ENCODE data around the gene SPAG17. TPM values are rescaled to one million over a fixed set of nuclear protein-coding genes. Genes with fewer than 3 reads are reported as not detected.
A peak's percentile ranks its signal among the peaks of the same experiment; 100 is the strongest.

The SPAG17 gene
- total and polyA plus RNA-seq, 2 donors (not counting 1 experiment from before 2014, with no cell fraction given), result 0.01 to 0.33 TPM

DNA sequence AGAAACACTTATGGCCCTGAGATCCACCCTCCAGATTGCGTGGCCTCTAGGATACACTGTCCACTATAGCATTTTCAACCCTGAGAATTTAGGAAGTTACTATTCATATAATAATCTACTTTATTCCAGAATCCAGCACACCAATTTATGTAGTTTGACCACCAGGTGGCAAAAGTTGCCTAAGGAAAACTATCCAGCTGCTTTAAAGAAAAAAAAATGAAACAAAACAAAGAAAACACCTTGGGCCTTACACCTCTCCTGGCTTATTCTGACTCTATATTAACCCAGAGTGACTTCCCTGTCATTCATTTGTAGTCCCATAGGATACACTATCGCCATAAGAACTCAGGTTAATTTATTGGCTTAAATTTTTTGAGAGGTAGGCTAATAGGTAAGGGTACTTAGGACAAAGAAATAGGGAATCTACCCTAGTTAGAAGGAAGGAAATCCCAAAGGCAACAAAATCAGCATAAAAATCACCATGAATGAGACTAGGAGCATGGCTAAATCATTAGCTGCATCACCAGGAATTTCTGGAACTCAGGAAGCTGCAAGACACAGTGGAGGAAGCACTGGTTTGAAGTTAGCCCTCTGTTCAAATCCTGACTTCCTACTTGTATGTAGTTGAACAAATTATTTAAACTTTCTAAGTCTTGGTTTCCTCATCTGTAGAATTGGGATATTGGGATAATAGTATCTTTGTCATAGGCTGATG is 107.5 kb downstream of the SPAG17 start:
- no peak overlapping the region for H2AFZ ChIP-seq (ENCODE audit: low read length)
- no peak for TF ChIP-seq EZH2 (IDR thresholded peaks at IDR 0.05; ENCODE audit: low read length, missing control alignments)
- TF ChIP-seq, protein P1, sequence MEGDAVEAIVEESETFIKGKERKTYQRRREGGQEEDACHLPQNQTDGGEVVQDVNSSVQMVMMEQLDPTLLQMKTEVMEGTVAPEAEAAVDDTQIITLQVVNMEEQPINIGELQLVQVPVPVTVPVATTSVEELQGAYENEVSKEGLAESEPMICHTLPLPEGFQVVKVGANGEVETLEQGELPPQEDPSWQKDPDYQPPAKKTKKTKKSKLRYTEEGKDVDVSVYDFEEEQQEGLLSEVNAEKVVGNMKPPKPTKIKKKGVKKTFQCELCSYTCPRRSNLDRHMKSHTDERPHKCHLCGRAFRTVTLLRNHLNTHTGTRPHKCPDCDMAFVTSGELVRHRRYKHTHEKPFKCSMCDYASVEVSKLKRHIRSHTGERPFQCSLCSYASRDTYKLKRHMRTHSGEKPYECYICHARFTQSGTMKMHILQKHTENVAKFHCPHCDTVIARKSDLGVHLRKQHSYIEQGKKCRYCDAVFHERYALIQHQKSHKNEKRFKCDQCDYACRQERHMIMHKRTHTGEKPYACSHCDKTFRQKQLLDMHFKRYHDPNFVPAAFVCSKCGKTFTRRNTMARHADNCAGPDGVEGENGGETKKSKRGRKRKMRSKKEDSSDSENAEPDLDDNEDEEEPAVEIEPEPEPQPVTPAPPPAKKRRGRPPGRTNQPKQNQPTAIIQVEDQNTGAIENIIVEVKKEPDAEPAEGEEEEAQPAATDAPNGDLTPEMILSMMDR (conservative IDR thresholded peaks at IDR 0.05 in 1 of 2, IDR thresholded peaks at IDR 0.05 in 1 of 2; ENCODE audit: low read depth in 1 of 2, low read length in 2 of 2), result peak; percentile 59 to 60
- H3K9me3 ChIP-seq (ENCODE audit: control insufficient read depth, insufficient read depth, low read depth, low read length), result no peaks in the 10 kb centered on the region
- H4K20me1 ChIP-seq (ENCODE audit: control insufficient read depth, extremely low read depth, insufficient read depth, low read length), result no peaks in the 10 kb centered on the region
- H3K36me3 ChIP-seq (ENCODE audit: control insufficient read depth, insufficient read depth, low read length), result no peaks in the 10 kb centered on the region
- no peak overlapping the region for H3K9ac ChIP-seq (ENCODE audit: insufficient read depth, low read length)
- no peak overlapping the region for H3K27ac ChIP-seq (ENCODE audit: insufficient read depth, low read length)
- no peaks in the 10 kb centered on the region for H3K4me1 ChIP-seq (ENCODE audit: control insufficient read depth, extremely low read depth, insufficient read depth, low read length)
- H3K4me3 ChIP-seq (replicated peaks in 1 of 4; ENCODE audit: control extremely low read depth in 1 of 4, insufficient read depth in 1 of 4, low read depth in 3 of 4, low read length in 4 of 4), result no peak overlapping the region
- no peaks in the 10 kb centered on the region for H3K27me3 ChIP-seq (ENCODE audit: control insufficient read depth, insufficient read depth, low read length)
- no peaks in the 10 kb centered on the region for H3K79me2 ChIP-seq (ENCODE audit: control insufficient read depth, insufficient read depth, low read length)
- peak; percentile 22 to 64 for DNase-seq (ENCODE audit: low read depth in 2 of 2)
- no peak overlapping the region for H3K4me2 ChIP-seq (ENCODE audit: extremely low read depth, insufficient read depth, low read length)

DNA sequence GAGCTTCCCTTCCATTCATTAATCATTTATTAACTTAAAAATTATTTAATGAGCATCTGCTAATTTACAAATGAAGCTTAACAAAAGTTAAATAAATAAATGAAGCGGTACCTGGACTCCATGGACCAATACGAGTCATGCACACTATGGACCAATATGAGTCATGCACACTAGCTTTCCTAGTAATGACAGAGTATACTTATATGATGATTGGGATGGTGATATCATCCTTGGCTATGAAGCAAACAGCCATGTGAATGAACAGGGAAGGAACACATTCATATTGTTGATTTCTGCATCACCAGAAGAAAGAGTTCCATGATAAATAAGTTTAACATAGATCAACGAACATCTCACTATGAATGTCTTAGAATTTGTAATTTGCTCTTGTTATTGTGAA is 109.9 kb downstream of the SPAG17 start:
- Histone ChIP-seq H3K9ac (ENCODE audit: insufficient read depth, low read length) (no peak overlapping the region), H3K4me2 (ENCODE audit: extremely low read depth, insufficient read depth, low read length) (no peak overlapping the region), H3K4me3 (replicated peaks in 1 of 4; ENCODE audit: control extremely low read depth in 1 of 4, insufficient read depth in 1 of 4, low read depth in 3 of 4, low read length in 4 of 4) (no peak overlapping the region), H3K36me3 (ENCODE audit: control insufficient read depth, insufficient read depth, low read length) (no peaks in the 10 kb centered on the region), H3K27ac (ENCODE audit: insufficient read depth, low read length) (no peak overlapping the region), H3K27me3 (ENCODE audit: control insufficient read depth, insufficient read depth, low read length) (no peaks in the 10 kb centered on the region), H2AFZ (ENCODE audit: low read length) (no peak overlapping the region), H3K9me3 (ENCODE audit: control insufficient read depth, insufficient read depth, low read depth, low read length) (no peaks in the 10 kb centered on the region), H4K20me1 (ENCODE audit: control insufficient read depth, extremely low read depth, insufficient read depth, low read length) (no peaks in the 10 kb centered on the region), H3K4me1 (ENCODE audit: control insufficient read depth, extremely low read depth, insufficient read depth, low read length) (no peaks in the 10 kb centered on the region), H3K79me2 (ENCODE audit: control insufficient read depth, insufficient read depth, low read length) (no peaks in the 10 kb centered on the region)
- peak; percentile 17 to 25 for DNase-seq (ENCODE audit: low read depth in 2 of 2)
- no peak for TF ChIP-seq EZH2 (IDR thresholded peaks at IDR 0.05; ENCODE audit: low read length, missing control alignments)
- TF ChIP-seq, protein P1 (conservative IDR thresholded peaks at IDR 0.05 in 1 of 2, IDR thresholded peaks at IDR 0.05 in 1 of 2; ENCODE audit: low read depth in 1 of 2, low read length in 2 of 2), result no peak

DNA sequence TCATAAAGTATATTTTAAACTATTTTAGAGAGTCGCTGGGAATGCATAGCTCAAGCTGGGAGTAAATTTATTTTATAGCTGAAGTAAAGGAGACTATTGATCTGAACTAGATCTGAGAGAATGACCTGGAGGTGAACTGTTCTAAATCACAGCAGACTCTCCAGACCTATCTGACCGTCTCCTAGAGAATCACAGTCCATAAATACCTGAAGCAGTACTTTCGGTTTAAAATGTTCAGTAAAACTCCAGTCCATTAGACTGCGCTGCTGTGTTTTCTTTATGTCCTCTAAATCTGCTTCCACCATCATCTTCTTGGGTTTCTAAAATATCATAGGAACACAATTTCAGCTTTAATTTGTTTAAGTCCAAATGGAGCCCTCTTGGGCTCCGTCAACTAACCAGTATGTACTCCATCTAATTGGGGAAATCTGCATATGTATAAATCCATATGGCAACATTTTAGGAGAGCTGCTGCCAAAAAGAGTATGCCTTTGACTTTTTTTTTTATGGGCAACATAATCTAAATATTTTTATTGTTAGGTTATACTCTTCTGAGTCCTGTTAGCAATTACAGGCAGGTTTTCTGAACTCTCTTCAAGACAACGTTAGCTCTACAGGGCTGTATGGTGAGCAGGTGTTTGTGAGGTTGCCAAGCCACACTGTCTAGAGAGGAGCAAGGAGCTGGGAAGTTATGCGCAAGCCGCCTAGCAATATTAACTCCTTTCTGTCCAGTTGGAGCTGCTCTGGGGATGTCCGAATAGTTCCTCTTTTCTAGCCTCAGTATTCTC is 111.2 kb downstream of the SPAG17 start:
- Histone ChIP-seq H3K27ac (ENCODE audit: insufficient read depth, low read length) (no peak overlapping the region), H3K9ac (ENCODE audit: insufficient read depth, low read length) (no peak overlapping the region), H3K4me1 (ENCODE audit: control insufficient read depth, extremely low read depth, insufficient read depth, low read length) (no peaks in the 10 kb centered on the region), H3K36me3 (ENCODE audit: control insufficient read depth, insufficient read depth, low read length) (no peaks in the 10 kb centered on the region), H2AFZ (ENCODE audit: low read length) (no peak overlapping the region), H3K9me3 (ENCODE audit: control insufficient read depth, insufficient read depth, low read depth, low read length) (no peaks in the 10 kb centered on the region), H3K27me3 (ENCODE audit: control insufficient read depth, insufficient read depth, low read length) (no peaks in the 10 kb centered on the region), H3K4me3 (replicated peaks in 1 of 4; ENCODE audit: control extremely low read depth in 1 of 4, insufficient read depth in 1 of 4, low read depth in 3 of 4, low read length in 4 of 4) (no peak overlapping the region), H4K20me1 (ENCODE audit: control insufficient read depth, extremely low read depth, insufficient read depth, low read length) (no peaks in the 10 kb centered on the region), H3K4me2 (ENCODE audit: extremely low read depth, insufficient read depth, low read length) (no peak overlapping the region), H3K79me2 (ENCODE audit: control insufficient read depth, insufficient read depth, low read length) (no peaks in the 10 kb centered on the region)
- TF ChIP-seq, protein P1 (conservative IDR thresholded peaks at IDR 0.05 in 1 of 2, IDR thresholded peaks at IDR 0.05 in 1 of 2; ENCODE audit: low read depth in 1 of 2, low read length in 2 of 2), result no peak
- no peak for TF ChIP-seq EZH2 (IDR thresholded peaks at IDR 0.05; ENCODE audit: low read length, missing control alignments)
- peak in 1 of 2 donors; percentile 32 for DNase-seq (ENCODE audit: low read depth in 2 of 2)
